ENCODE results near the gene RTP3.

GRCh38 chr3:46535746-46536145 is 38.0 kb downstream of the RTP3 start:
- TF ChIP-seq CTCF (IDR thresholded peaks at IDR 0.05) (no peak), POLR2A (IDR thresholded peaks at IDR 0.05) (no peak)

Measured in adrenal gland (tissue), 5 donors.